ENCODE measurements around the gene U2AF1.
"Not testable (repeated sequence)": the region's sequence is repeated elsewhere in the genome, so short reads cannot be mapped to it uniquely, and the experiment has no call there.

The U2AF1 gene, protein sequence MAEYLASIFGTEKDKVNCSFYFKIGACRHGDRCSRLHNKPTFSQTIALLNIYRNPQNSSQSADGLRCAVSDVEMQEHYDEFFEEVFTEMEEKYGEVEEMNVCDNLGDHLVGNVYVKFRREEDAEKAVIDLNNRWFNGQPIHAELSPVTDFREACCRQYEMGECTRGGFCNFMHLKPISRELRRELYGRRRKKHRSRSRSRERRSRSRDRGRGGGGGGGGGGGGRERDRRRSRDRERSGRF

DNA sequence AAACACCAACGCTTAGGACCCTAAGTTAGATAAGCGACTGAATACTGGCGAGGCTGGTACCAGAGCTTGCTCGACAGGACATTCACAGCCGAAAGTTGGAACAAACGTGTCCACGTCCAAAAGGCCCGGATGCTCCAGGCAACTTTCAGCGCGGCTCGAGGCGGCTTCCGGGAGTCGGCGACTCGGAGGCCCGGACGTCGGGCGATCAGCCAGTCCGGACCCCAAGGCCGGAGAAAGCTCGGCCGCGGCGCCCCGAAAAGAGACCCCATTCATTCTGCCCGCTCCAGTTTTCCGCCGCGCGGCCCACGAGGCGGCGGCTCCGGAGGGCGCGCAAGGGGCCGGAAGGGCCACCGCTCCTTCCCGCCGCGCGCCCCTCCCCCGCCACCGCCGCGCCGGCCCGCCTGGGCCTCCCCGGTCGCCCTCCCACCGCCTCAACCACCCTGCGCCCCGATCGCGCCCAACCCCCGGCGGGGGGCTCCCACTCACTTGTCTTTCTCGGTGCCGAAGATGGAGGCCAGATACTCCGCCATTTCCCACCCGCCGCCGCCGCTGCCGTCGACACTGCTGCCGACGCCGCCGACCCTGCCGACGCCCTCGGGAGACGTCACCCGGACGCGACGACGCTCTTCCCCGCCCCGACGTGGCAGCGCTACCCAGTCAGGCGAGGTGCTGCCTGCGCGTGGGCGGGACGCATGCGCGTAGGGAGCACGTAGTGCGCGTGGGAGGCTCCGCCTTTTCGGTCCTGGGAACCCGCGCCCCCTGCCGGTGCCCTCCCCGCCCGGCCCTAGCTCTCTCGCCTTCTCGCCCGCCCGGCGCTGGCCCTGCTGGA lies at the start of gene U2AF1:
TSS of gene U2AF1 (minus strand) at position 606 of the 829 bp plus-strand sequence. CDS start at position 530, 76 bp downstream.
- DNase-seq (ENCODE audit: extremely low read depth in 1 of 2, low read depth in 1 of 2): peak in 1 of 2 donors; percentile 67

DNA sequence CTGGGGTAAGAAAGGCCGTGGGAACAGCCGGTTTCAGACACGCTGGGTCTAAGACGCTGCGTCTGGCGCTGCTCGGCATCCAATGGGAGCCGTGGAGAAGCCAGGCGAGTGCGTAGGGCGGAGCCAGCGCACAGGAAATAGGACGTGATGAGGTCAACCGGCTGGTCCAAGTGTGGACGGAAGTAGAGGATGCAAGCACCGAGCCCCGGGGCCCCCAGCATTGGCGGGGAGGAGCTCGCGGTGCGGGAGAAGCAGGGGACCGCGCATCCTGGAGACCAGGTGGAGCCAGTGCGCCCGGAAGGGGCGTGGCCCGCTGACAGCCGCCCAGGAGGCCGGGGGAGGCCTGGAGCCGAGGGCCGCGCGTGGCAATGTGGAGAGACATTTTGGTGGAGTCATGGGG lies 46.2 kb upstream of the U2AF1 start:
- DNase-seq (ENCODE audit: extremely low read depth in 1 of 2, low read depth in 1 of 2): not testable (repeated sequence)

DNA sequence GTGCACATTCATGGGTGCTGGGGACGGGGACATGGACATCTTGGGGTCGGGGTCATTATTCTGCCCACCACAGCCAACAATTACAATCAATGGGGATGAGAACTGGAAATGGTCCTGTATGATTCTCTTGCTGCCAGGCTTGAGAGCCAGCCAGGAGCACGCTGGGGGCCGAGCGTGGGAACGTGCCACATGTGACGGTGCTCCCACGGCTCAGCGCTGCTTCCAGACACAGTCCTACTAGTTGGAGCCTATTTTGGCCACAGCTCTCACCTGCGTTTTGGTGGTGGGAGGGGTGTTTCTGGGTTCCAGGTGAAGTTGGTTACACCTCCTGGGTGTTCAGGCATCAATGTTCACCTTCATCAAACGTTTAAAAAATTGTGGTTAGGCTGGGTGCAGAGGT lies 42.0 kb upstream of the U2AF1 start:
- DNase-seq (ENCODE audit: extremely low read depth in 1 of 2, low read depth in 1 of 2): not testable (repeated sequence)

DNA sequence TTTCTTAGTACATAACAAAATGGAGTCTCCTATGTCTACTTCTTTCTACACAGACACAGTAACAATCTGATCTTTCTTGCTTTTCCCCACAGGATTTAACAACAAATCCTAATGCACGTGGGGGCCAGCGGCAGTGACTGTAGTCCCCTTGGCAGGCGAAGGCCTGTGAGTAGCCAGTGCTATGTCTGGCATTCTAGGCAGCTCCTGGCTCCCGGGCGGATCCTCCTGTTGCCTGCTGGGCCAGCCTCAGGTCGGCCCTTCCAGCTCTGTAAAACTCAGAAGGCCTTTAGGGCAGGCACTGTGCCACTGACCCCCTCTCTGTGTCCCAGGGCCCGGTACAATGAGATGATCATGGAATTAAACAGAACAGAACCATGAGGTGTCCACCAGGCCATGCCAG lies 40.6 kb upstream of the U2AF1 start:
- DNase-seq (ENCODE audit: extremely low read depth in 1 of 2, low read depth in 1 of 2): not testable (repeated sequence)

DNA sequence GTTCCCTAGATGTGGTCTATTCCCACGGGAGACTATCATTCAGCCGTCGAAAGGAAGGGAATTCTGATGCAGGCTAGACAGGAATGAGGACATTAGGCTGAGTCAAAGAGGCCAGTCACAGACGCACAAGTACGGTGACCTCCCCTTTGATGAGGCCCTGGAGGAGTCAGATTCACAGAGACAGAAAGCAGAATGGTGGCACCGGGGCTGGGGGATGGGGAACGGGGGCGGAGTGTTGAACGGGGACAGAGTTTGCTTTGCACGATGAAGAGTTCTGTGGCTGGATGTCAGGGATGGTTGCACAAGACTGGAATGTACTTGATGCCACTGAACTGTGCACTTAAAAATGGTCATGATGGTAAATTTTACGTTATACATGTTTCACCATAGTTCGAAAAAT lies 39.3 kb upstream of the U2AF1 start:
- DNase-seq (ENCODE audit: extremely low read depth in 1 of 2, low read depth in 1 of 2): not testable (repeated sequence)

DNA sequence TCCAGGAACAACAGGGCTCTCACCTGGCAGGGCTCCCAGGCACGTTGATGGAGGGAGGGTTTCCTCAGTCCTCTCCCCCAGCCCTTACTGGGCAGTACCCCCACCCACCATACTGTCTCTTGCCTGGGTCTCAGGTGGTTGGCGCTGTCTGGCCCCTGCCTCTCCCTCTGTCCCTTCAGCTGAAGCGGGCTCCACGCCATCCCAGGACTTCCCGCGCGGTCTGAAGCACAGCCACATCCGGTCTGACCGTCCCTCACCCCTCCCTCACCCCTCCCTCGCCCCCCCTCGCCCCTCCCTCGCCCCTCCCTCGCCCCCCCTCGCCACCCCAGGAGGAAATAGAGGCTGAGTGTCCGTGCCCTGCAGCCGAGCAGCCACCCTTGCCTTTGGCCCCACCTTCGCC lies 34.0 kb upstream of the U2AF1 start:
- DNase-seq (ENCODE audit: extremely low read depth in 1 of 2, low read depth in 1 of 2): not testable (repeated sequence)

DNA sequence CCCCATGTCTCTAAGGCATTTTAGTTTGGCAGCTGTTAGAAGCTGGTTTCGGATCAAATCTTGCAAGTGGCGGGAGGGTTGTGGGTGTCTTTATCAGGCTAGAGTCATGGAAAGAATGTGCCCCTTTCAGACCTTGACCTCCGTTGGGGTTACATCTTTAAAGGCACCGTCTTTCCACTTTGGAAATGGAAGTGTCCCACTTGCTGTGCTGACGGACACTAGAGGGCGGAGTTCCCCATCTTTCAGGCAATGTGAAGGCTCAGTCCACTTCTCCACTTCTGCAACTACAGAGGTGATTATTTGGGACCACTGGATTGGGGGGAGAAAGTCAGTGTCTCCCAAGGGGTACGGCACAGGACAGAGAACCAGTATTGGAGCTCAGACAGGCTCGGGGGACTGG lies 31.6 kb upstream of the U2AF1 start:
- not testable (repeated sequence) for DNase-seq (ENCODE audit: extremely low read depth in 1 of 2, low read depth in 1 of 2)

DNA sequence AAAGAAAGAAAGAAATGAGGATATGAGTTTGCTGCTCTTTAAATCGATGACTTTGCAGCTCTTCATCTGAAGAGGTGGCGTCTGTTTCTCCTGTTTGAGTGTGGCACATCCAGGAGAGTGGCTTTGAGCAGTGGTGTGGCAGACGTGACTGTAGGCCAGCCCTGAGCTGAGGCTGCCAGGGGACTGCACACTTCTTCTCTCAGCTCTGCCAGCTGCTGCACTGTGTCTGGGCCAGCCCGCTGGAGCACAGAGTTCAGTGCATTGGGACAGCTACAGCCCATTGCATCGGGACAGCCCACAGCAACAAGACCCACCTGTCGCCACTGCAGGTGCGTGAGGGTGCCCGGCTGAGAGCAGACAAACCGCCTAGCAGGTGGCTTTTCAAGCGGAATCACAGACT lies 27.1 kb upstream of the U2AF1 start:
- not testable (repeated sequence) for DNase-seq (ENCODE audit: extremely low read depth in 1 of 2, low read depth in 1 of 2)

DNA sequence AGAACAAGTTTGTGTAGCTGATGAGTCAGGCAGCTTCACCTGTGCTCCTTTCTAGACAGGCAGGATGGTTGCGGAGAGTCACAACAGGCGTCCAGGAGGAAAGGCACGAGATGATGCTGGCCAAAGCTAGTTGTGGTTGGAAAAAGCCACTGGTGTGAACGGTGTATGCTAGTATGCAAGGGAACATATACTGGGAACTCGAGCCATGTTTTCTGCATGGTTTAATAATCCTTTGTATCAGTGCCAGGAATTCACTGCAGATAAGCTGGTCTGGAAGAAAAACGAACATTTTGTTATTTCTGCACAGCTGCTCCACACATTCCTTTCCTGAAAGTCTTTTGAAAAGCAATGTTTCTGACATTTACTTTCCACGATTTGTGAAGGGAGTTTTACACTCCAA lies 22.7 kb upstream of the U2AF1 start:
- DNase-seq (ENCODE audit: extremely low read depth in 1 of 2, low read depth in 1 of 2): not testable (repeated sequence)

DNA sequence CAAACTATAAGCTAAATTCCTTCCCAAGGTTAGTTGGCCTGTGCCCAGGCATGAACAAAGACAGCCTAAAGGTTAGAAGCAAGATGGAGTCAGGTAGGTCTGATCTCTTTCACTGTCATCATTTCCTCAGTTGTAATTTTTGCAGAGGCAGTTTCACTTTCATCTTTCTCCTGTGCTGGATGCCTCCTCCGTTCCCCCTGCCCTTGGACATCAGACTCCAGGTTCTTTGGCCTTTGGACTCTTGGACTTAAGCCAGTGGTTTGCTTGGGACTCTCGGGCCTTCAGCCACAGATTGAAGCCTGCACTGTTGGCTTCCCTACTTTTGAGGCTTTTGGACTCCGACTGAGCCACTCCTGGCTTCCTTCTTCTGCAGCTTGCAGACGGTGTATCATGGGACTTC lies 8.6 kb upstream of the U2AF1 start:
- DNase-seq (ENCODE audit: extremely low read depth in 1 of 2, low read depth in 1 of 2): not testable (repeated sequence)

DNA sequence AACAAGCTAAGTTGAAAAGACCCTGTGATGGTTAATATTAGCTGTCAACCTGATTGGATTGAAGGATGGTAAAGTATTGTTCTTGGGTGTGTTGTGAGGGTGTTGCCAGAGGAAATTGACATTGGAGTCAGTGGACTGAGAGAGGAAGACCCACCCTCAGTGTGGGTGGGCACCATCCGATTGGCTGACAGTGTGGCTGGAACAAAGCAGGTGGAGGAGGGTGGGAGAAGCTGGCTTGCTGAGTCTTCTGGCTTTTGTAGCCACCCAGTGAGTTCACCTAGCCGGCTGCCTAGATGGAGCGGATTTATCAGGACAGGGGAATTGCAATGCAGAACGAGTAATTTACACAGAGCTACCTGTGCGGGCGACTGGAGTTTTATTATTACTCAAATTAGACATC lies 7.1 kb upstream of the U2AF1 start:
- DNase-seq (ENCODE audit: extremely low read depth in 1 of 2, low read depth in 1 of 2): not testable (repeated sequence)

DNA sequence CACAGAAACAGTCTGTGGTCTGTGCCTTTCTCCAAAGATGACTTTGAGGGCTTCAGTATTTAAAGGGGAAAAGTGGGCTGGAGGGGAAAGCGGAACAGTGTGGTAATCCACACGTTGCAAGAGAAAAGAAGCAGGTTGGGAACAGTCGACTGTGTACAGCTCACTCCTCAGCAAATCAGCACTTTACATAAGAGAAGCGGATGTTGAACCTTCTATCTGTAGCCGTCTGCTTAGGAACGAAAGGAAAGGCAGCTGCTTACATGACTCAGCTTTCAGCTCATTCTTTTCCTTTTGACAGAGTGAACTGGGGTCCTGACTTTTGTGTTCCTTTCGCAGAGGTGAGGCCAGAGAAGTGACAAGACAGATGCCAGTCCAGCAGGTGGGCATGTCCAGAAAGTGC lies 1.6 kb upstream of the U2AF1 start:
- not testable (repeated sequence) for DNase-seq (ENCODE audit: extremely low read depth in 1 of 2, low read depth in 1 of 2)

DNA sequence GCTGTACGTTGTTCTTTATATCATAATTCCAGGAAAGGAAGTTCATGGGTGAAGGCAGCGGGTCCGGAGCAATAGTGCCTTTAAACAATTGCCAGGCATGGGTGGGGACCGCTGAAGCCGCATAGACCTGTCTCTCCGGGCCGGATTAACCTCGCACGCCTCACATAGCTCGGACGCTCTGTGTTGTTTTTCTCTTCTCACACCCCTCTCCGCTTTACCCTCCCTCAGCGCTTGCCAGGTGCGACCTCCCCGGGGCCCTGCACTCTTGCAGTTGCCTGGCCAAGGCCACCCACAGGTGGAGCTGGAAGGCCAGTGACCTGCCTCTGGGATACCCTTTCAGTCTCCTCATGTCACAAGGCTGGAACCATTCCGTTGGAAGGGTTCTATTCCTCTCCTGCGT lies 807 bp upstream of the U2AF1 start:
- DNase-seq (ENCODE audit: extremely low read depth in 1 of 2, low read depth in 1 of 2): not testable (repeated sequence)

DNA sequence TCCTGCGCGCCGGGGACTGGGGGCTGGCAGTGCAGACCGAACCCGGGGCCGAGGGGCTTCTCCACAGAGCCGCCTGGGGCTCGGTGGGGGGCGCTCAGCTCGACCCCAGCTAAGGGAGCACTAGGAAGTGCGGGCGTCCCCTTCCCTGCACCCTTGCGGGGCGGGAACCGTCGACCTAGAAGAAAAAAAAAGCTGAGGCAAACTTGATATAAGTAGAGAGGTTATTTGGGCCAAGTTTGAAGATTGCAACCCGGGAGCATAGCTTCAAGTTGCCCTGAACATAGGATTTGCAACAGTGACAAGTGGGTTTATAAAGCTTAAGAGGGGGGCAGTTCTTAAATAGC lies 396 bp upstream of the U2AF1 start:
- DNase-seq (ENCODE audit: extremely low read depth in 1 of 2, low read depth in 1 of 2): not testable (repeated sequence)

DNA sequence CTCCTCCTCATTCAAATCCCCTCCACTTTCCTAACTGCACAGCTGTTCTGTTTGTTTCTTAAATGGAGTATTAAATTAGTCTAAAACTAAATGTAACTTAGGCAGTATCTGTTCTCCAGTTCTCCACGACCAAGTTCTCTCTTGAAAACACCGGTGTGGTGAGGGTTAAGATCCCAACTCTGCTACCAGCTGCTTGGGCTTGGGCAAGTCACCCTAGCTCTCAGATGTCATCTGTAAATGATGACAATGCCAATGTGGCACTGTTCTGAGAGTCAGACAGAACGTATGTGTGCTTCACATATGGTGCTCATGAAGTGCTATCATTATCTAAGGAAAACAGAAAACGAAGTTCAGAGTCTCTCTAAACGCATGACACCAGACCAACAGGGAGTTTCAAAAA lies 2.7 kb downstream of the U2AF1 start:
- DNase-seq (ENCODE audit: extremely low read depth in 1 of 2, low read depth in 1 of 2): not testable (repeated sequence)

DNA sequence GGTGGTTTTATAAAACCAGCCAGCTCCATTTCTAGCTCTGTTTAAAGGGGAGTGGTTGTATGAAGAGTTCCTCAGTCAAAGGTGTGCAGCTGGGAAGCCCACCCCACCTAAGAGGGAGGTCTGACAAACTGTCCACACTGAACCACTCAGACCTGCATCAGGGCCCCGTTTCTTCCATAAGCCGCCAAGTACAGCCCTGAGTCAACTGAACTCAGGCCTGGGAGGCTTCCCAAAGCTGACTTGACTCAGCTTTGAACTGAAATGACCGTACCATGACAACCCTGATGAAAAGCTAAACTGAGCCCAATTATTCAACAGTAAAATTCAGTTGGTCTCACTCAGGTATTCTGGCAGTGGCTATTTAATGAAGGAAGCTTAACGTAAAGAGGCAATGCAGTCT lies 5.1 kb downstream of the U2AF1 start:
- DNase-seq (ENCODE audit: extremely low read depth in 1 of 2, low read depth in 1 of 2): not testable (repeated sequence)

DNA sequence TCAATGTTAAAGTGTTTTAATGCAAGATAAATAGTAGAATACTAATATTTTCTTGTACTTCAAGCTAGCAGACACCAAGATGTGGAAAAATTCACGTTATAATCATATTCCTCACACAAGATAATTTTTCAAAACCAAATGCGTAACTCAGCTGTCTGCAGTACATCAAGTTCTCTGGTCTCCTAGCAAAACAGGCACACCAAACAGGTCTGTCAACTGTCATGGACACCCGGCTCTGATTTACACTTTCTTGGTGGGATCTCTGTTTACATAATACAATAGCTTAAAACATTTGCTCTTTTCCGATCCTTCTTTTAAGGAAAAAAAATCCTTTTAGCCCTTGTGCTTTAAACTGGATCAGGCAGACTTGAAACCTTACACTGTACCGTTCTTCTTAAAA lies 5.7 kb downstream of the U2AF1 start:
- not testable (repeated sequence) for DNase-seq (ENCODE audit: extremely low read depth in 1 of 2, low read depth in 1 of 2)

DNA sequence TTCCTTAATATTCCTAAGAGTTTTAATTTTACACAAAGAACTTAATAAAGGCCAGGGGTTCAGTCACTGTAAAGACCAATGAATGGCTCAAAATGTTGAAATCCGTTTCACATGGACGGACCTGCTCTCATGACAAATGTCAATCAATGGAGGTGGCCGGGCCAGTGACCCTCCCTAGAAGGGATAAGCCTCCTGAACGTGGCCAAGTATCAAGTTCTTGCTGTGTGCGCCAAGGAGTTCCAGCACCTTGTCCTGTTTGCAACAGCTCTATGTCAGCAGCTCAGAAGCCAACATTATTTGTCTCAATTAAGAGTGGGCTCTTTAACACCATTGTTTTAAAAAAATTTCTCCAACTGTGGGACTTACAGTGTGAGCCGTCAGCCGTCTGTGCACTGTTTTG lies 6.4 kb downstream of the U2AF1 start:
- not testable (repeated sequence) for DNase-seq (ENCODE audit: extremely low read depth in 1 of 2, low read depth in 1 of 2)

DNA sequence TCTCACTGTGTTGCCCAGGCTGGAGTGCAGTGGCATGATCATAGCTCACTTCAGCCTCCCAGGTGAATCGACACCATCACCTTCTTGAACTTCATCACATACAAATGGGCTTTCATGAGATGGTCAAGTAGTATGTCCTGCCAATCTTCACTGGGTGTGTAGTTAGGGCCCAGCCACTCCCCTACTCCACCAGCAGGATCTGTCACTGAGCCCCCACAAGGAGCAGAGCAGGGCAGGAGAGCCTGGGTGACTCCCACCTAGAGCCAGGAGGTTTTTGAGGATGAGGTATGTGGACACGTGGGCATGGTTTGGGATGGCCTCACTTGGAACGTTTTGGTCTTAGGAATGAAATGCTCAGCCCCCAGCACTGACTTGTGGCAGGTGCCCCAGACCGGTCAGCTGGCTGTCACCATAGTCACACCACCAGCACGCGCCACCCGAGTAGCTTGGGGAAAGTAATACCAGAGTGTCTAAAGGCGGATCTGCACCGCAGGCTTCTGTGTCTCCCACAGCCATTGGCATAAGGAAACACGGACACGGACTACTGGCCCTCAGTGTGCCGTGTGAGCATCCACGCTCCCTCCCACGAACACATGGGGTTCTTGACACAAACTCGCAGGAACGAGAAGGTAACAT lies 15.3 kb downstream of the U2AF1 start:
- DNase-seq (ENCODE audit: extremely low read depth in 1 of 2, low read depth in 1 of 2): not testable (repeated sequence)

DNA sequence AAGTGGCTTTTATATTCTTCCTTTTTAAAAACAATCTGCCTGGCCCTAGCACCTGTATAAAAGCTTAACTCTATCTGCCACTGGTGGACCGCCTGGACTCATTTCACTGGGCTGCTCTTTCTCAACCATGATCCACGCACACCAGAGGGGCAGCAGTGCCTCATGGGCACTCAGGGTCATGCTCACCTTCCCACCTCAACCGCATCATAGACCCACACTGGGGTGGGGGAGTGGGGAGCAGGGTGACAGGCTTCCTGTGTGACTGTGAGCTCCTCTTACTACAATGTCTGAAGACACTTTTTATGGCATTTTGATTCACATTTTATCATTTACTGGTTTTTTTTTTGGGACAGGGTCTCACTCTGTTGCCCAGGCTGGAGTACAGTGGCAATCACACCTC lies 16.4 kb downstream of the U2AF1 start:
- DNase-seq (ENCODE audit: extremely low read depth in 1 of 2, low read depth in 1 of 2): not testable (repeated sequence)

DNA sequence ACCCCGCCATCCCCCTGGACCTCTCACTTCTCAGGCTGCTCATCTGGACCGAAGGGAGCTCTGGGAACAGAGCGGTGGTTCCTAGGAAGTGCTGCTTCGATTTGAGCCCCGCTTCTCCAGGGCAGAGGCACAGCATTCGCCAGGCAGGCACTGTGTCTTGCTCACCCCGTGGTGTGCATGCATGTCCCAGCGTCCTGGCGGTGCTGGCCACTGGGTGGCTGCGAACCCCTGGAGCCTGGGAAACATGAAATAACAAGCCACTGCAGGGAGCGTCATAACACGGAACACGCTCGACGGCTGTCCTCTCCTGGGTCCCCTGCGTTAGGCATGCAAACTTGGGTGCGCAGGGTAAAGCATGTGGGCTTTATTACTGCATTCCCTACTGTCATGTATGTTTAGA lies 17.9 kb downstream of the U2AF1 start:
- not testable (repeated sequence) for DNase-seq (ENCODE audit: extremely low read depth in 1 of 2, low read depth in 1 of 2)
